ENCODE measurements around the gene IP6K3. TPM values are rescaled to one million over a fixed set of nuclear protein-coding genes. Genes with fewer than 3 reads are reported as not detected.

Gene IP6K3
- total and polyA plus RNA-seq, 4 donors: 0.22 to 1.0 (median 0.43) TPM

GRCh38 chr6:33712914-33713313 lies 33.8 kb downstream of the IP6K3 start:
- Histone ChIP-seq H3K36me3 (ENCODE audit: control insufficient read depth, insufficient read depth, low read length) (peaks cover 6% of the 10 kb centered on the region), H3K4me3 (ENCODE audit: low read depth, low read length) (no peak overlapping the region), H3K9me3 (ENCODE audit: control insufficient read depth, insufficient read depth, low read length) (no peaks in the 10 kb centered on the region), H3K27ac (ENCODE audit: low read depth, low read length) (no peak overlapping the region), H3K27me3 (ENCODE audit: control insufficient read depth, insufficient read depth, low read length) (no peaks in the 10 kb centered on the region), H3K4me1 (ENCODE audit: control insufficient read depth, insufficient read depth, low read length) (peaks cover 27% of the 10 kb centered on the region)
- no CpG with 5 or more reads among the region's 3 CpGs for WGBS (ENCODE audit: insufficient coverage)
- DNase-seq (ENCODE audit: low read depth in 4 of 6, low spot score in 6 of 6): no peak

- Histone ChIP-seq H3K27ac (ENCODE audit: low read depth, low read length) (peak within 1 kb of the TSS; percentile 93), H3K4me1 (ENCODE audit: control insufficient read depth, insufficient read depth, low read length) (peaks cover 20% of the 10 kb centered on the region), H3K4me3 (ENCODE audit: low read depth, low read length) (peak within 1 kb of the TSS; percentile 98), H3K36me3 (ENCODE audit: control insufficient read depth, insufficient read depth, low read length) (peaks cover 8% of the 10 kb centered on the region), H3K27me3 (ENCODE audit: control insufficient read depth, insufficient read depth, low read length) (no peaks in the 10 kb centered on the region), H3K9me3 (ENCODE audit: control insufficient read depth, insufficient read depth, low read length) (no peaks in the 10 kb centered on the region)
- 2% methylated on average over 67 of the region's 73 CpGs for WGBS (ENCODE audit: insufficient coverage)
- DNase-seq (ENCODE audit: low read depth in 4 of 6, low spot score in 6 of 6): peak; percentile 93 to 99 (median 97)
Observed at GRCh38 chr6:33711140-33712129, 35.3 kb downstream of the IP6K3 start, which contains the start of gene UQCC2. TSS of gene UQCC2 (minus strand) at chr6:33711700. CDS start at chr6:33711686, 14 bp downstream.

GRCh38 chr6:33710296-33711121 lies 36.2 kb downstream of the IP6K3 start:
- Histone ChIP-seq H3K9me3 (ENCODE audit: control insufficient read depth, insufficient read depth, low read length) (no peaks in the 10 kb centered on the region), H3K36me3 (ENCODE audit: control insufficient read depth, insufficient read depth, low read length) (peaks cover 10% of the 10 kb centered on the region), H3K4me1 (ENCODE audit: control insufficient read depth, insufficient read depth, low read length) (peaks cover 23% of the 10 kb centered on the region), H3K27ac (ENCODE audit: low read depth, low read length) (no peak overlapping the region), H3K27me3 (ENCODE audit: control insufficient read depth, insufficient read depth, low read length) (no peaks in the 10 kb centered on the region), H3K4me3 (ENCODE audit: low read depth, low read length) (peak overlapping the region; percentile 98)
- no peak for DNase-seq (ENCODE audit: low read depth in 4 of 6, low spot score in 6 of 6)
- WGBS (ENCODE audit: insufficient coverage): 95% methylated on average over 12 of the region's 15 CpGs

GRCh38 chr6:33709605-33710295 lies 37.0 kb downstream of the IP6K3 start:
- no peaks in the 10 kb centered on the region for H3K9me3 ChIP-seq (ENCODE audit: control insufficient read depth, insufficient read depth, low read length)
- peak in 1 of 6 donors; percentile 83 for DNase-seq (ENCODE audit: low read depth in 4 of 6, low spot score in 6 of 6)
- peaks cover 23% of the 10 kb centered on the region for H3K4me1 ChIP-seq (ENCODE audit: control insufficient read depth, insufficient read depth, low read length)
- no peak overlapping the region for H3K27ac ChIP-seq (ENCODE audit: low read depth, low read length)
- 91% methylated on average over 10 of the region's 10 CpGs for WGBS (ENCODE audit: insufficient coverage)
- H3K27me3 ChIP-seq (ENCODE audit: control insufficient read depth, insufficient read depth, low read length): no peaks in the 10 kb centered on the region
- no peak overlapping the region for H3K4me3 ChIP-seq (ENCODE audit: low read depth, low read length)
- H3K36me3 ChIP-seq (ENCODE audit: control insufficient read depth, insufficient read depth, low read length): peaks cover 10% of the 10 kb centered on the region

GRCh38 chr6:33708516-33709204 lies 38.0 kb downstream of the IP6K3 start:
- Histone ChIP-seq H3K27ac (ENCODE audit: low read depth, low read length) (no peak overlapping the region), H3K4me1 (ENCODE audit: control insufficient read depth, insufficient read depth, low read length) (peaks cover 23% of the 10 kb centered on the region), H3K4me3 (ENCODE audit: low read depth, low read length) (no peak overlapping the region), H3K27me3 (ENCODE audit: control insufficient read depth, insufficient read depth, low read length) (no peaks in the 10 kb centered on the region), H3K9me3 (ENCODE audit: control insufficient read depth, insufficient read depth, low read length) (no peaks in the 10 kb centered on the region), H3K36me3 (ENCODE audit: control insufficient read depth, insufficient read depth, low read length) (peaks cover 17% of the 10 kb centered on the region)
- 97% methylated on average over 10 of the region's 10 CpGs for WGBS (ENCODE audit: insufficient coverage)
- DNase-seq (ENCODE audit: low read depth in 4 of 6, low spot score in 6 of 6): no peak

GRCh38 chr6:33707771-33708170 lies 38.9 kb downstream of the IP6K3 start:
- H3K9me3 ChIP-seq (ENCODE audit: control insufficient read depth, insufficient read depth, low read length): no peaks in the 10 kb centered on the region
- H3K4me3 ChIP-seq (ENCODE audit: low read depth, low read length): no peak overlapping the region
- no peak for DNase-seq (ENCODE audit: low read depth in 4 of 6, low spot score in 6 of 6)
- no peaks in the 10 kb centered on the region for H3K27me3 ChIP-seq (ENCODE audit: control insufficient read depth, insufficient read depth, low read length)
- no peak overlapping the region for H3K27ac ChIP-seq (ENCODE audit: low read depth, low read length)
- H3K4me1 ChIP-seq (ENCODE audit: control insufficient read depth, insufficient read depth, low read length): peaks cover 23% of the 10 kb centered on the region
- H3K36me3 ChIP-seq (ENCODE audit: control insufficient read depth, insufficient read depth, low read length): peaks cover 17% of the 10 kb centered on the region
- WGBS (ENCODE audit: insufficient coverage): no CpG with 5 or more reads among the region's 5 CpGs

- peak in 1 of 6 donors; percentile 89 for DNase-seq (ENCODE audit: low read depth in 4 of 6, low spot score in 6 of 6)
- H3K27ac ChIP-seq (ENCODE audit: low read depth, low read length): no peak overlapping the region
- H3K4me3 ChIP-seq (ENCODE audit: low read depth, low read length): no peak overlapping the region
- H3K27me3 ChIP-seq (ENCODE audit: control insufficient read depth, insufficient read depth, low read length): no peaks in the 10 kb centered on the region
- 69% methylated on average over 12 of the region's 16 CpGs for WGBS (ENCODE audit: insufficient coverage)
- peaks cover 17% of the 10 kb centered on the region for H3K36me3 ChIP-seq (ENCODE audit: control insufficient read depth, insufficient read depth, low read length)
- no peaks in the 10 kb centered on the region for H3K9me3 ChIP-seq (ENCODE audit: control insufficient read depth, insufficient read depth, low read length)
- H3K4me1 ChIP-seq (ENCODE audit: control insufficient read depth, insufficient read depth, low read length): peaks cover 17% of the 10 kb centered on the region
Observed at GRCh38 chr6:33705955-33706725, 40.6 kb downstream of the IP6K3 start.

- 88% methylated on average over 5 of the region's 9 CpGs for WGBS (ENCODE audit: insufficient coverage)
Observed at GRCh38 chr6:33705268-33705885, 41.3 kb downstream of the IP6K3 start.

More at GRCh38 chr6:33705268-33705885, 41.3 kb downstream of the IP6K3 start:
- no peak overlapping the region for H3K4me3 ChIP-seq (ENCODE audit: low read depth, low read length)
- H3K4me1 ChIP-seq (ENCODE audit: control insufficient read depth, insufficient read depth, low read length): peaks cover 9% of the 10 kb centered on the region
- H3K27me3 ChIP-seq (ENCODE audit: control insufficient read depth, insufficient read depth, low read length): no peaks in the 10 kb centered on the region
- H3K27ac ChIP-seq (ENCODE audit: low read depth, low read length): no peak overlapping the region
- no peaks in the 10 kb centered on the region for H3K9me3 ChIP-seq (ENCODE audit: control insufficient read depth, insufficient read depth, low read length)
- no peak for DNase-seq (ENCODE audit: low read depth in 4 of 6, low spot score in 6 of 6)
- H3K36me3 ChIP-seq (ENCODE audit: control insufficient read depth, insufficient read depth, low read length): peaks cover 17% of the 10 kb centered on the region
